CD4-positive, alpha-beta T cell treated with Interleukin-17A for 4 hours (primary cell): ENCODE results near the gene ZBTB7B.
A peak's percentile ranks its signal among the peaks of the same experiment; 100 is the strongest.

Source experiments
- DNase-seq: peaks from one replicate; pipeline ENCODE4 v3.0.0-alpha.2; 2020; ENCODE audit warnings: mixed read lengths

The ZBTB7B gene

DNA sequence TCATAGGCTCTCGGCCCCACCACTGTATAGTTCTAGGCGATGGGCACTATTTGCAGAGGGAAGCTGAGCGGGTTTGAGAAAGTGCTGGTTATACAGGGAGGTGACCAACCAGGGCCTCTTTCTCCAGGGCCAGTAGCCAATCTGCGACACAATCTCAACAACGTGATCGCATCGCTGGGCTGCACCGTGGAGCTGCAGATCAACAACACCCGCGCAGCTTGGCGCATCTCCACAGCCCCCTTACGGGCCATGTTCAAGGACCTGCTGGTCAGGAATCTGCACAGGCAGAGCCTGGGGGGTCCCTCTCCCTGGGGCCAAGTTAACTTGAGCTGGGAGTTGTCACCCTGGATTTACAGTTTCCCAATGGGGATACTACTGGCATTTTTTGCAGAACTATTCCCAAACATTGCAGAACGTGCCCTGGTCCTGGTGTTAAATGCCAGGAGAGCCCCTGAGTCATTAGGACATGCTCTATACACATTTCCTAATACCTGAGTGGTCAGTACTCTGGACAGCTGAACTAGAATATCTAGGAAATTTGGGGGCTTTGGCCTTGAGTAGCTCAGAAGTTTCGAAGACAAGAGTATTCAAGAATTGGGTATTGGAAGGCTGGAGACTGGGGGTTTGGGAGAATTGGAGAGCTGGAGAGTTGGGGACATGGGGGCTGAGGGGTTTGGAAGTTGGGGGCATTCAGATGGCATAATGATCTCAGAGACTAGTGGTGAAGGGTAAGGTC, 37.9 kb downstream of the ZBTB7B start:
- DNase-seq = no peak

DNA sequence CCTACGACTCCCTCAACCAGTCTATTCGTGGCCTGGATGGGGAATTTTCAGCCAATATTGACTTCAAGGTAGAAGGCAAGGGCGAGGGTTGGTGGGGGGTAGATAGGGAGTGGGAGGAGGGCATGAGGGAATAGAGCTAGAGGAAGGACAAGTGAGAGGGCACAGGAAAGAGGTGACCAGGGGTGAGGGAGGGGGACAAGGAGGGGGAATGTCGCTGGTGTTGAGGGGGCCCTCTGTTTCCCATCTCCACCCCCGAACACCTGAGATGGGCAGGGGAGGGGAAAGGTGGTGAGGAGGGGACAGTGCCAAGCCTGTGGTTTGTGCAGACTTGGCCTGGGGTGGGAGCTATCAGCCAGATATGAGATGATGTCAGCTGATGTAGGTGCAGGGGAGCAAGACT, 40.2 kb downstream of the ZBTB7B start:
- DNase-seq = no peak

GRCh38 chr1:155043301-155043702, 40.7 kb downstream of the ZBTB7B start:
- no peak for DNase-seq

- DNase-seq = no peak
Observed at GRCh38 chr1:155043793-155044192, 41.2 kb downstream of the ZBTB7B start.

GRCh38 chr1:155044365-155044764, 41.8 kb downstream of the ZBTB7B start:
- no peak for DNase-seq

GRCh38 chr1:155044812-155045657, 42.4 kb downstream of the ZBTB7B start:
- peak; percentile 76 for DNase-seq

GRCh38 chr1:155048449-155049334, 46.1 kb downstream of the ZBTB7B start:
- no peak for DNase-seq

- no peak for DNase-seq
Observed at GRCh38 chr1:155049651-155050559, 47.3 kb downstream of the ZBTB7B start.

GRCh38 chr1:155050560-155051341, 48.1 kb downstream of the ZBTB7B start, which contains the start of gene ADAM15:
Gene ADAM15, plus strand, starts transcription at chr1:155051316. Its CDS starts 71 bp downstream, at chr1:155051387.
- DNase-seq = peak; percentile 89

GRCh38 chr1:155051342-155051776, 48.8 kb downstream of the ZBTB7B start:
- DNase-seq = no peak

GRCh38 chr1:155051777-155052398, 49.3 kb downstream of the ZBTB7B start:
- DNase-seq = peak; percentile 61

GRCh38 chr1:155052439-155053395, 50.1 kb downstream of the ZBTB7B start:
- peak; percentile 46 for DNase-seq

GRCh38 chr1:155053531-155054105, 51.0 kb downstream of the ZBTB7B start:
- no peak for DNase-seq

- DNase-seq = no peak
Observed at GRCh38 chr1:155057104-155057503, 54.5 kb downstream of the ZBTB7B start.

- no peak for DNase-seq
Observed at GRCh38 chr1:155057788-155058211, 55.2 kb downstream of the ZBTB7B start.

DNA sequence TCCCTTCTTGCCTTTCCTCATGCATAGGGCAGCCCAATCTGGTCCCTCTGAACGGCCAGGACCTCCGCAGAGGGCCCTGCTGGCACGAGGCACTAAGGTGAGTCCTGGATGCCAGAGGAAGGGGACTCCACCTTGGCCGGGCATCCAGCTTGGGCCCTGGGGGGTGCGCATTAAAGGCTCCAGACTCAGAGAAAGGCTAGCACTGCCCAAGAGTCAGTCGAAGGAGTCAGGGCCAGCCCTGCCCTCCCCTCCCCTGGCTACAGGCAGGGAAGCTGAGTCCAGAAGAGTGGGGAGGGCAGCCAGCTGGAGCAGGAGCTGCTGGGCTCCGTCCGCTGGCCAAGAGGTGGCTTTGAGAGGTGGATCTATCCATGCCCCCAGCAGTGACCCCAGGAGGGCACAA, 58.1 kb downstream of the ZBTB7B start:
- no peak for DNase-seq

- peak; percentile 97 for DNase-seq
Observed at GRCh38 chr1:155061381-155062150, 59.0 kb downstream of the ZBTB7B start.

GRCh38 chr1:155062151-155062686, 59.6 kb downstream of the ZBTB7B start:
- DNase-seq = no peak
